DOHH2 (cell line): ENCODE results near the gene TNRC18.
A peak's percentile ranks its signal among the peaks of the same experiment; 100 is the strongest.

Experiments used
- H3F3A ChIP-seq: fragments of 200-600 bp; sonication (generic), shearing (Covaris generic); 2 replicates; pipeline ENCODE4 v1.6.0; 2016; ENCODE audit warnings: antibody characterized with exemption, mild to moderate bottlenecking; ENCODE audit not compliant: control insufficient read depth, insufficient read depth
- H3K27ac ChIP-seq: fragments of 200-600 bp; sonication (generic); 2 replicates; pipeline ENCODE4 v1.5.1; 2014; ENCODE audit warnings: low read depth, mild to moderate bottlenecking, low read length, moderate library complexity
- H3K27me3 ChIP-seq: fragments of 200-600 bp; sonication (generic); 2 replicates; pipeline ENCODE4 v1.6.1; 2014; ENCODE audit warnings: mild to moderate bottlenecking, low read length, mixed read lengths; ENCODE audit not compliant: control insufficient read depth
- H3K36me3 ChIP-seq: fragments of 200-600 bp; sonication (generic); 2 replicates; pipeline ENCODE4 v1.6.1; 2014; ENCODE audit warnings: mild to moderate bottlenecking, low read length, moderate library complexity, mixed read lengths; ENCODE audit not compliant: control insufficient read depth
- H3K4me1 ChIP-seq: fragments of 200-600 bp; sonication (generic); 2 replicates; pipeline ENCODE4 v1.6.1; 2014; ENCODE audit warnings: mild to moderate bottlenecking, low read length, mixed read lengths; ENCODE audit not compliant: control insufficient read depth
- H3K4me2 ChIP-seq: fragments of 200-600 bp; sonication (generic); 2 replicates; pipeline ENCODE4 v1.6.0; 2014; ENCODE audit warnings: mild to moderate bottlenecking, low read length, moderate library complexity
- H3K4me3 ChIP-seq: fragments of 200-600 bp; sonication (generic); 2 replicates; pipeline ENCODE4 v1.5.1; 2014; ENCODE audit warnings: mild to moderate bottlenecking, low read length, mixed read lengths
- H3K79me2 ChIP-seq: fragments of 200-600 bp; sonication (generic); 2 replicates; pipeline ENCODE4 v1.6.1; 2014; ENCODE audit warnings: mild to moderate bottlenecking, low read length, mixed read lengths; ENCODE audit not compliant: control insufficient read depth
- H3K9me2 ChIP-seq: fragments of 200-600 bp; sonication (generic); replicated peaks from 2 replicates; pipeline ENCODE4 v1.6.1; 2014; ENCODE audit warnings: mild to moderate bottlenecking, low read length, mixed read lengths; ENCODE audit not compliant: control insufficient read depth
- H3K9me3 ChIP-seq: fragments of 200-600 bp; sonication (generic); 2 replicates; pipeline ENCODE4 v1.6.1; 2014; ENCODE audit warnings: antibody characterized with exemption, low read length, mixed read lengths; ENCODE audit not compliant: control insufficient read depth, insufficient read depth
- H4K20me1 ChIP-seq: fragments of 200-600 bp; sonication (generic); 2 replicates; pipeline ENCODE4 v1.6.0; 2014; ENCODE audit warnings: low read depth, mild to moderate bottlenecking, antibody characterized with exemption, low read length, moderate library complexity; ENCODE audit not compliant: control insufficient read depth, insufficient read depth
- EZH2phosphoT487 ChIP-seq: fragments of 200-600 bp; sonication (generic); IDR thresholded peaks from 2 replicates; pipeline ENCODE4 v1.6.1; 2017; ENCODE audit warnings: borderline replicate concordance, mild to moderate bottlenecking, antibody characterized with exemption, low read length, moderate library complexity, mixed read lengths
- TF ChIP-seq, protein P1 (sequence below): fragments of 200-600 bp; sonication (generic); IDR thresholded peaks from one replicate; pipeline ENCODE4 v1.5.1; 2014; ENCODE audit warnings: antibody characterized with exemption, mild to moderate bottlenecking, low read depth, low read length; ENCODE audit not compliant: poor library complexity, severe bottlenecking

TNRC18 gene

GRCh38 chr7:5396542-5396941 lies 27.1 kb downstream of the TNRC18 start:
- Histone ChIP-seq H3K79me2 (peaks cover 28% of the 10 kb centered on the region), H3K9me3 (no peaks in the 10 kb centered on the region), H3K4me2 (peak overlapping the region; percentile 71), H3F3A (no peaks in the 10 kb centered on the region), H4K20me1 (peaks cover 9% of the 10 kb centered on the region; the same call in 1 of the 2 replicates), H3K27me3 (no peaks in the 10 kb centered on the region), H3K9me2 (no peaks in the 10 kb centered on the region), H3K27ac (peak overlapping the region; percentile 57), H3K4me3 (peak overlapping the region; percentile 75), H3K36me3 (peaks cover 19% of the 10 kb centered on the region), H3K4me1 (peaks cover 20% of the 10 kb centered on the region)
- TF ChIP-seq EZH2phosphoT487, result no peak
- TF ChIP-seq, protein P1, sequence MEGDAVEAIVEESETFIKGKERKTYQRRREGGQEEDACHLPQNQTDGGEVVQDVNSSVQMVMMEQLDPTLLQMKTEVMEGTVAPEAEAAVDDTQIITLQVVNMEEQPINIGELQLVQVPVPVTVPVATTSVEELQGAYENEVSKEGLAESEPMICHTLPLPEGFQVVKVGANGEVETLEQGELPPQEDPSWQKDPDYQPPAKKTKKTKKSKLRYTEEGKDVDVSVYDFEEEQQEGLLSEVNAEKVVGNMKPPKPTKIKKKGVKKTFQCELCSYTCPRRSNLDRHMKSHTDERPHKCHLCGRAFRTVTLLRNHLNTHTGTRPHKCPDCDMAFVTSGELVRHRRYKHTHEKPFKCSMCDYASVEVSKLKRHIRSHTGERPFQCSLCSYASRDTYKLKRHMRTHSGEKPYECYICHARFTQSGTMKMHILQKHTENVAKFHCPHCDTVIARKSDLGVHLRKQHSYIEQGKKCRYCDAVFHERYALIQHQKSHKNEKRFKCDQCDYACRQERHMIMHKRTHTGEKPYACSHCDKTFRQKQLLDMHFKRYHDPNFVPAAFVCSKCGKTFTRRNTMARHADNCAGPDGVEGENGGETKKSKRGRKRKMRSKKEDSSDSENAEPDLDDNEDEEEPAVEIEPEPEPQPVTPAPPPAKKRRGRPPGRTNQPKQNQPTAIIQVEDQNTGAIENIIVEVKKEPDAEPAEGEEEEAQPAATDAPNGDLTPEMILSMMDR, result peak; percentile 67

DNA sequence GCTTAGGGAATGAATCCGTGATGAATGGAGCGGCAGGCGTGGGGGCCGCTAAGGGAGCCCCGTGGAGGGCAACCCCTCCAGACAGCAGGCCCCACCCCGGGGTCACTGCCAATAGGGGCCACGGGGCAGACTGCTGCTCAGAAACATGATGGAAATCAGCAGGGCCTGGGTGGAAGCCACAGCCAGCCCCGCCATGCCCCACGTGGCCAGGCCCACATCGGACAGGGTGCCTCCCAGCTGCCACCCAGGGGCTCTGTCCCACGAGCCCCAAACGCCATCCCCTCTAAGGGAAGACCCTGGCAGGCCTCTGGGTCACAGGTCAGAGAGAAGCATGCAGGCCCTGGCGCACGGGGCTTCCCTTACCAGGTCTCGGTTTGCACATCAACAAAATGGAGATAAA lies 28.4 kb downstream of the TNRC18 start:
- peaks cover 26% of the 10 kb centered on the region for H3K36me3 ChIP-seq
- H3F3A ChIP-seq, result no peaks in the 10 kb centered on the region
- peaks cover 20% of the 10 kb centered on the region for H3K4me1 ChIP-seq
- TF ChIP-seq, protein P1, result no peak
- no peak for TF ChIP-seq EZH2phosphoT487
- H3K79me2 ChIP-seq, result peaks cover 28% of the 10 kb centered on the region
- H3K27ac ChIP-seq, result no peak overlapping the region
- H3K27me3 ChIP-seq, result no peaks in the 10 kb centered on the region
- H4K20me1 ChIP-seq, result peaks cover 9% of the 10 kb centered on the region; the same call in 1 of the 2 replicates
- H3K9me3 ChIP-seq, result no peaks in the 10 kb centered on the region
- no peak overlapping the region for H3K4me3 ChIP-seq
- no peaks in the 10 kb centered on the region for H3K9me2 ChIP-seq
- H3K4me2 ChIP-seq, result peak overlapping the region; percentile 21; the same call in 1 of the 2 replicates

DNA sequence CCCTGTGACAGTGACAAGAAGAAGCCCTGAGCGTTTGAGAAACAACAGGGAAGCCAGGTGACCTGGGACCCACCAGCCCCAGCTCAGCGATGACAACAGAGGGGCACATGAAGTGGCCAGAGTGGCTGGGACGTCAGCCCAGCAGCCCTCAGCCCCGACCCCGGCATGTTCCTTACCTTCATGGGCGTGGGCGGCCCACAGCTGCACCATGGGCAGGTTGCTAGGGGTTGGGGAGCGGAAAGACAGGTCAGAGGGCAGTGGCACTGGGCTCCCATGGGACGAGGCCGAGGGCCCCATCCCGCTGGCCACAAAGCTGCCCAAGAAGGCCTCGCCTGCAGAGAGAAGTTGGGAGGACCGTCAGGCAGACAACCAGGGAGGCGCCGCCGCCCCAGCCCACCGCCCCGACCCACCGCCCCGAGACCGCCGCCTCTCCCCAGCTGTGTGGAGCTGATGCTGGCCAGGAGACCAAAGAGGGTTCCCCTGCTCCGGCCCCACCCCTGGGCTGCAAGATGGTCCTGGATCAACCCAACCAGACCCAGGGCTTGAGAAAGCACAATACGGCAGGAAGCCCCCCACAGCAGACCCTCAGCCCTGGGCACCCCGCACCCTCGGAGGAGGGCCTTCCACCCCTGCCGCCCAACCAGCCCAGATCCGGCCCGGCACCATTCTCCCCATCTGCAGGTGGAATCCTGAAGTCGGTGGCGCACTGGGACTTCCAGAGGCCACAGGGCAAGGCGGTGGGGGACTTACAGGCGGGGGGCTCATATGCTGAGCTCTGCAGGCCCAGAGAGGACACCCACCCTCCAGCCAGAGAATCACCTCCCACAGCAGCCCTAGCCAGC lies 29.1 kb downstream of the TNRC18 start:
- peaks cover 20% of the 10 kb centered on the region for H3K4me1 ChIP-seq
- H4K20me1 ChIP-seq, result peaks cover 9% of the 10 kb centered on the region; the same call in 1 of the 2 replicates
- no peaks in the 10 kb centered on the region for H3K9me2 ChIP-seq
- no peak for TF ChIP-seq EZH2phosphoT487
- TF ChIP-seq, protein P1, result no peak
- peaks cover 26% of the 10 kb centered on the region for H3K36me3 ChIP-seq
- no peaks in the 10 kb centered on the region for H3F3A ChIP-seq
- H3K4me2 ChIP-seq, result peak overlapping the region; percentile 21; the same call in 1 of the 2 replicates
- H3K4me3 ChIP-seq, result no peak overlapping the region
- H3K27ac ChIP-seq, result no peak overlapping the region
- H3K79me2 ChIP-seq, result peaks cover 28% of the 10 kb centered on the region
- no peaks in the 10 kb centered on the region for H3K9me3 ChIP-seq
- no peaks in the 10 kb centered on the region for H3K27me3 ChIP-seq
